ENCODE data around the gene MST1R.

MST1R gene

DNA sequence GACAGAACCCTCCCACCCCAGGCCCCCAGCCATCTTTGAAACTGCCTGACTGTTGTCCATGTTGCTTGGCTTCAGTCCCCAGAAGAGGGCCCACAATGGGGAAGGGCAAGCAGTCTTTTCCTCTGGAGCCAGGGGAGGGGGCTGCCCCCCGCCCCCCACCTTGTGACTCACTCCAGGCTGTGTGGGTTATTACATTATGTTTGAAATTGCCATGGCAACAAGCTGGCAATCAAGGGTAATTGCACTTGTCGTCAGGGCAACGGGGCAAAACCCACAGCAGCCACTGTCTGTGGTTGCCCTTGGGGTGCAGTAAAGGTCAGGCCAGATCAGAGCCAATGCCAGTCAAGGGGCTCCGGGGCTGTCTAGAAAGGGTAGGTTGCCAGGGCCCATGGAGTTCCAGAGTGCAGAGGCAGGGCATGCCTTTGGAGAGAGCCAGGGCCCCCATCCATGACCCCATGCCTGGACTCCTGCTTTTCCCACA is 30.8 kb downstream of the MST1R start:
- DNase-seq: no peak

- DNase-seq: no peak
Observed at GRCh38 chr3:49871531-49872153, 32.0 kb downstream of the MST1R start.

- DNase-seq: no peak
Observed at GRCh38 chr3:49869525-49870126, 34.0 kb downstream of the MST1R start, which contains the start of gene CAMKV. TSS of gene CAMKV (minus strand) at chr3:49869906. CDS start at chr3:49862388, 7,518 bp downstream.

- no peak for DNase-seq
Observed at GRCh38 chr3:49868862-49869466, 34.7 kb downstream of the MST1R start.

GRCh38 chr3:49867871-49868321 is 35.8 kb downstream of the MST1R start:
- DNase-seq: peak; percentile 47

GRCh38 chr3:49867400-49867799 is 36.3 kb downstream of the MST1R start:
- no peak for DNase-seq

GRCh38 chr3:49865198-49865784 is 38.4 kb downstream of the MST1R start:
- DNase-seq: no peak

DNA sequence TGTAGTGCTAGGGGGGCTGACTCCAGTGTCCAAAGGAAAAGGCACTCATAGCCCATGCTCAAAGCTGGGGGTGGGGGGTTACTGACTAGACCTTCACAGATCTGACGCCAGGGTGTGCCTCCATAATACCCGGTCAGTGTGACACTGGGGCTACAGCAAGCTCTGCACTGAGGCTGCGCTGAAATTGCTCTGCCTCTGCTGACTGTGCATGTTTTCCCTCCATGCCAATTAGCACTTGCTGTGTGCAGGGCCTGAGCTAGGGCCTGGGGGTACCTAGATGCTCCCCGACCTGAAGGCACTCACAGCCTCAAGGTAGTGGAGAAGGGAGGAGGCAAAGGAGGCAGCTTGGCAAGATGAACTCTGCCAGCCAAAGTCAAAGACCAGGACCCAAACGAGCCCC is 39.2 kb downstream of the MST1R start:
- DNase-seq: no peak

GRCh38 chr3:49859576-49860305 is 43.9 kb downstream of the MST1R start:
- no peak for DNase-seq

DNA sequence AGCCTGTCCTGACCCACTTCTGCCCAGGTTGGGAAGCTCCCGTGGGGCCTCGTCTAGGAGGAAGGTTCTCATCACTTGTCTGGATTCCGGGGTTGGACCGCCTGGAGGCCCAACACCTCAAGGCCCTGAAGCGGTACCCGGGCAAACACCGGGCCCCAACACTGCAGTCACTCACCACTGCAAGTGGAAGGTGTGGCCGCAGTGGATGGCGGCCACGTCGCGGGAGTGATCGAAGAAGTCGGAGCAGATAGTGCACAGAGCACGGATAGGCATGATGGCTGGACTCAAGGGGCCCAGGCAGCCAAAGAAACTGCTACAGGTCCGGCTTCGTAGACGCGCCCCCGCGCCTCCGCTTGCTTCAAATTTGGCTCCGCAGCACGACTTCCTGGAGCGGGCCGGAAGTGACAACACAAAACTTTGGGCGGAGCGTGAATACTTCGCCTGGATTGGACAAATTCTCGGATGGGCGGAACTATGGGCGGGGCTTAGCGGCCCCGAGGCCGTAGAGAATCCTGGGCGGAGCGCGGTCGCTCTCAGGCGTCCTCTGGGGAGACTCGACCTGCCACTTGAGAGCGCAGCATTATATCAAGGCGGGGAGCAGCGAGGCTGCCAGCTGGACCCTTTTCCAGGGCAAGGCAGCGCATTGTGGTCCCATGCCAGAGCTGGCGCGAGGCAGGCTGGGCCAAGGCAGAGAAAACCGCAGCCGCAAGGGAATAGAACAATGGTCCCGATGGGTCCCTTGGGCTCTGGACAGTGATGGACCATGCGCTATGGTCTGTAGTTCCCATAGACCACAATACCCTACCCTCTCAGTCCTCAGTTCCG is 47.3 kb downstream of the MST1R start, which contains the start of gene TRAIP:
Gene TRAIP (minus strand): TSS at position 384 of the 825 bp plus-strand sequence. CDS start 111 bp downstream, at position 273.
- DNase-seq: peak; percentile 93

DNA sequence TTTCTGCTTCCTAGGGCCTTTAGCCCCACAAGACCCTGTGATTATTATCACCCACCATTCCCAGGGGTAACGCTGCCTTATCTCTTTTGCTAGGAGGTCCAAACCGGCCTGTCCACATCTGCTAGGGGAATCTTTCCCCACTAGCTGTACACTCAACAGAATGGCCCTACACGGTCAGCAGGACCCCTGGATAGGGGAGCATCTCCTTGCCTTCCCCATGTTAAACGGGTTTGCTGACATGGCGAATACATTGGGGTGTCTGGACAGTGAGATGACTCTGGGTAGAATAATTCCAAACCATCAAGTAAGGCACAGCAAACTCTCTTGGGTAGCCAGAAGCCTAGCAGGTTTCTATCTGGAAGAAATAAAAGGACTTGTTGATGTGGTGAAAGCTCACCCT is 48.0 kb downstream of the MST1R start:
- no peak for DNase-seq

- no peak for DNase-seq
Observed at GRCh38 chr3:49845694-49846093, 58.0 kb downstream of the MST1R start.

GRCh38 chr3:49844464-49845183 is 59.0 kb downstream of the MST1R start:
- peak; percentile 51 for DNase-seq

- DNase-seq: no peak
Observed at GRCh38 chr3:49842843-49843517, 60.7 kb downstream of the MST1R start.

DNA sequence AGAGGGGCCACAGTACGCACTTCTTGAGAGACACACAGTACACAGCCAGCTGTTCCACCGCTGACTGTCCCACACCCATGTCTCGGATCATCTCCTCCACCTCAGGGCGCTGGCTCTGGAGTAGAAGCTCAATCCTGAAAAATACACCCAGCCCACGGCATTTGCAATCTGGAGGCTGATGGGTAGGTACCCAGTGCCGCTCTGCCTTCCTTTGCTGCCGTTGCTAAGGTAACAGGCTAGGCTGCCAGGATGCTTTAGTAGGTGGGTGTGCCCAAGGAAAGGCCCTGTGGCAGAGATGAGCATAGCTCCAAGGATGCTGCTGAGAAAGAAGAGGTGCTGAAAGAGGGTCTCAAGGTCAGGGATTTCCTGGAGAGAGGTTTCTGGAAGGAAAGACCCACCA is 61.9 kb downstream of the MST1R start:
- DNase-seq: no peak

DNA sequence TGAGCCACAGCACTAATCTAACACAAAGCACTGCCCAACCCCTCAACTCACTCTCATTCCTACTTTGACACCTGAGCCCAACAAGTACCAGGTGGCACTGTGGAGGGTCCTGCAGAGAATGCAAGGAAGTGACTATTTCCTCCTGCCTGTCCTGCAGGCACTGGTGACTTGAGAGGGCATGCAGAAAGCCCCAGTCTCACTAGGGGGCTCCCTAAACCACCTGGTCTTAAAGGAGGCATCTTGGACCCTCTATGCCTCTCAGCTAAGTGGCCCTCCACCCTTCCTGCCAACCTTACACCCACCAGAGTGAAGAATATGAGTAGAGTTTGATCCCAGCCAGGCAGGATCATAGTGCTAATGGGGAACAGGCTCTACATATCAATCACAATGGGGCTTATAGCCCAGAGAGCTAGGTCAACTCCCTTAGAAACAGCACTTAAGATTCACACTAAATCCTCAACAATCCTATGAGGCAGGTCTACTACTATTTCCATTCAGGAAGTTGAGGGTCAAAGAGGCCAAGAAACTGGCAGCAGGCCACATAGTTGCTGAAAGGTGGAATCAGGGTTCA is 62.5 kb downstream of the MST1R start:
- DNase-seq: peak; percentile 24

DNA sequence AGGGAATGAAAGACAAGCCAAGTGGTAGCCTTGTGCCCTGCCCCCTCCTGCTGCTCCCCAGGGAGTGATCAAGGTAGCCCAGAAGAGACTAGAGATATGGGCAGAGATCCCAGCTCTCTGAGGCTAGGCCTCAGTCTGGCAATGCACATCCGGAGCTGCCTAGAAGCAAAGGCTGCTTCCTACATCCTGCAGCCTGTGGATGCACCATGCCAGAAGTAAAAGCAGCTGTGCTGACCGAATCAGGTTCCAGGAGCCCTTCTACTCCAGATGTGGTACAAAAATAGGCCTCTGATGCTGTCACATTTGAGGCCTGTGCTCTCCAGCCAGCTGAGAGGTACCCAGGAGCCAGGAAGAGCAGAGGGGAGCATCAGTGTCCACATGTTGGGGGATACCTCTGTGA is 63.3 kb downstream of the MST1R start:
- DNase-seq: no peak

DNA sequence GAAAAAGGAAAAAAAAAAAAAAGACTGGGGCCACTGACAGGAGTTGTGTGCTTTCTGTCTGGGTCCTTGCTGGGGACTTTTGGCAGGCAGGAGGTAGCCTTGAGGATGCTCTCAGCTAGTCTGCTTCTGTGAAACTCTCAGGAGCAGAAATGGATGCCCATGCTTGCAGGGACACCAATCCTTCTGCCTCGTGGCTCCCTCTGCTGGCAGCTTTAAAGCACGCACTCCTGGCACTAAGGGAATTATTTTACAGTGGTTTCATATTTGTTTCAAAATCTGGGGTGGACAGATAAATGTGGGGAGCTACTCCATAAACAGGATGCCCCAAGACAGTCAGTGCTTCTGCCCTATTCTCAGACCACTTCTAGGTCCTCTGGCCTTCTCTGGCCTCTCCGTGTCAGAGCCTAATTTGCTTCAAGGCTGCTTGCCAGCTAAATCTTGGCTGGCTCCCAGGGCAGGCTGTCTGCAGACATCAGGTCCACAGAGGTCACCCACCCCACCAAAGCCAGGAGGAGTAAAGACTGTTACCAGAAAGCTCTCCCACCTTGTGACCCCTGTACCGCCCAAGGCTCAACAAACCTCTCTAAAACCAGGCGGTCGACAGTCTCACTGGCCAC is 64.4 kb downstream of the MST1R start:
- DNase-seq: peak; percentile 70

All from EL (cell line).